ENCODE measurements around the gene BIN1. TPM values are rescaled to one million over a fixed set of nuclear protein-coding genes. Genes with fewer than 3 reads are reported as not detected.

Gene BIN1, protein sequence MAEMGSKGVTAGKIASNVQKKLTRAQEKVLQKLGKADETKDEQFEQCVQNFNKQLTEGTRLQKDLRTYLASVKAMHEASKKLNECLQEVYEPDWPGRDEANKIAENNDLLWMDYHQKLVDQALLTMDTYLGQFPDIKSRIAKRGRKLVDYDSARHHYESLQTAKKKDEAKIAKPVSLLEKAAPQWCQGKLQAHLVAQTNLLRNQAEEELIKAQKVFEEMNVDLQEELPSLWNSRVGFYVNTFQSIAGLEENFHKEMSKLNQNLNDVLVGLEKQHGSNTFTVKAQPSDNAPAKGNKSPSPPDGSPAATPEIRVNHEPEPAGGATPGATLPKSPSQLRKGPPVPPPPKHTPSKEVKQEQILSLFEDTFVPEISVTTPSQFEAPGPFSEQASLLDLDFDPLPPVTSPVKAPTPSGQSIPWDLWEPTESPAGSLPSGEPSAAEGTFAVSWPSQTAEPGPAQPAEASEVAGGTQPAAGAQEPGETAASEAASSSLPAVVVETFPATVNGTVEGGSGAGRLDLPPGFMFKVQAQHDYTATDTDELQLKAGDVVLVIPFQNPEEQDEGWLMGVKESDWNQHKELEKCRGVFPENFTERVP
- 38.8 and 40.7 TPM in 2 replicates for total RNA-seq

DNA sequence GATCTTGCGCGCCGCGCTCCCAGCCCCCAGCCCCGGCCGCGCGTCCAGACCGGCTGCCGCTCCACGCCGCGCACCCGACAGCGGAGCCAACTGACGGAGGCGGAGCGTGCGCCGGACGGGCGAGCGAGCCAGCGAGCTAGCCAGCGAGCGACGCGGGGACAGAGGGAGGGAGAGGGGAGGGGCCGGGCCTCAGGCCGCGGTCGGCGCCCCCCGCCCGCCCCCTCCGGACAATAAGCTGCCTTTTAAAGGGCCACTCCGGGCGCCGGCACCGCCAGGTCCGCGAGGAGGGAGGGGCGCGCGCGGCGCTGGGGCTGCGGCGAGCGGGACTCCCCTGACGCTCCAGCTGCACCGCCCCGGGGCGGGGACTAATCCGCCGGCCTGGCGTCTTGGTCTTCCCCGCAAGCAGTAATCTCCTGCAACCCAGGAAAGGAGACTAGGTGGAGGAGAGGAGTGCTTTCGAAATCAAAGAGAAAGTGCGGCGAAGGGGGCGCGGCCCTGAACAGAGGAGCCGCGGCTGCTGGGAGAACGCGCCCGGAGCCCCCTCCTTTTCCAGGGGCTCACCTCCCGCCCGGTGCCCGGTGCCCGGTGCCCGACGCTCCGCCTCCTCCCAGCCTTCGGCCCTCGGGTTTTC, at the start of gene BIN1:
Gene BIN1, minus strand, starts transcription at position 164 of the 631 bp plus-strand sequence. CDS start 211 bp downstream, outside the sequence.

Other genes starting within 250 kb of the BIN1 start
- gene TEX51, start 208.3 kb downstream of the BIN1 start, total RNA-seq: not detected in 2 replicates
- not detected in 2 replicates for gene CYP27C1, start 113.1 kb upstream of the BIN1 start, total RNA-seq
- gene ERCC3, start 187.0 kb upstream of the BIN1 start, total RNA-seq: 27.2 and 29.0 TPM in 2 replicates

Measured in bronchus fibroblast of lung (primary cell).